GM18499 (cell line): ENCODE data around the gene TBCK.
"Not testable (repeated sequence)": the region's sequence is repeated elsewhere in the genome, so short reads cannot be mapped to it uniquely, and the experiment has no call there.

Source experiments
- ATAC-seq: cut with Tn5 transposase; IDR thresholded peaks from one replicate; pipeline ENCODE4 v1.9.1; 2021; ENCODE audit warnings: moderate number of reproducible peaks; ENCODE audit not compliant: insufficient read depth, unreplicated experiment

The TBCK gene

GRCh38 chr4:106323119-106323518 lies 7.1 kb upstream of the TBCK start:
- ATAC-seq = no peak

GRCh38 chr4:106321814-106322213 lies 5.8 kb upstream of the TBCK start:
- ATAC-seq = not testable (repeated sequence)

- not testable (repeated sequence) for ATAC-seq
Observed at GRCh38 chr4:106321168-106321567, 5.2 kb upstream of the TBCK start.

GRCh38 chr4:106320235-106320634 lies 4.2 kb upstream of the TBCK start:
- ATAC-seq = no peak

GRCh38 chr4:106318511-106318910 lies 2.5 kb upstream of the TBCK start:
- no peak for ATAC-seq

- ATAC-seq = no peak
Observed at GRCh38 chr4:106317815-106318214, 1.8 kb upstream of the TBCK start.

- no peak for ATAC-seq
Observed at GRCh38 chr4:106316773-106317409, 882 bp upstream of the TBCK start.

GRCh38 chr4:106315476-106315967 lies 487 bp downstream of the TBCK start:
- peak; percentile 19 for ATAC-seq

GRCh38 chr4:106314960-106315359 lies 1.0 kb downstream of the TBCK start:
- ATAC-seq = no peak

GRCh38 chr4:106312997-106313522 lies 2.9 kb downstream of the TBCK start:
- no peak for ATAC-seq

- ATAC-seq = no peak
Observed at GRCh38 chr4:106312377-106312776, 3.6 kb downstream of the TBCK start.

GRCh38 chr4:106306561-106306960 lies 9.4 kb downstream of the TBCK start:
- ATAC-seq = no peak

GRCh38 chr4:106305435-106306055 lies 10.5 kb downstream of the TBCK start:
- no peak for ATAC-seq

GRCh38 chr4:106304632-106305031 lies 11.4 kb downstream of the TBCK start:
- no peak for ATAC-seq

- ATAC-seq = no peak
Observed at GRCh38 chr4:106303548-106304281, 12.3 kb downstream of the TBCK start.

GRCh38 chr4:106302062-106302438 lies 14.0 kb downstream of the TBCK start:
- no peak for ATAC-seq

GRCh38 chr4:106301393-106302061 lies 14.5 kb downstream of the TBCK start:
- no peak for ATAC-seq

- ATAC-seq = no peak
Observed at GRCh38 chr4:106299977-106300376, 16.0 kb downstream of the TBCK start.

GRCh38 chr4:106297245-106298035 lies 18.6 kb downstream of the TBCK start:
- ATAC-seq = no peak

- no peak for ATAC-seq
Observed at GRCh38 chr4:106294062-106294461, 21.9 kb downstream of the TBCK start.
